Lung (tissue), 12 donors: ENCODE measurements around the gene PRKCD. TPM values are rescaled to one million over a fixed set of nuclear protein-coding genes. Genes with fewer than 3 reads are reported as not detected.

Experiments
- ATAC-seq: fragments of 200-7000 bp; cut with Tn5 transposase; one replicate; pipeline ENCODE4 v1.9.1; 2020; ENCODE audit warnings: moderate number of reproducible peaks; ENCODE audit not compliant: insufficient read depth, low FRiP score
- DNase-seq, 3 donors: peaks; one replicate each; pipeline ENCODE4 v3.0.0-alpha.2; 2013 to 2017
- H3K27ac ChIP-seq, 2 donors: one replicate each; pipeline ENCODE4 v1.5.1; 2013; ENCODE audit warnings: mild to moderate bottlenecking in 2 of 2, moderate library complexity in 2 of 2, control low read depth in 1 of 2, inconsistent platforms in 1 of 2, low read depth in 1 of 2, low read length in 1 of 2
- H3K27me3 ChIP-seq, 3 donors: one replicate each; pipeline ENCODE4 v1.5.1; 2013; ENCODE audit warnings: low read length in 2 of 3; ENCODE audit not compliant: control insufficient read depth in 3 of 3, insufficient read depth in 3 of 3
- H3K36me3 ChIP-seq, 4 donors: one replicate each; pipeline ENCODE4 v1.5.1; 2013; ENCODE audit warnings: low read length in 4 of 4, mild to moderate bottlenecking in 1 of 4, moderate library complexity in 1 of 4; ENCODE audit not compliant: control insufficient read depth in 4 of 4, insufficient read depth in 4 of 4
- H3K4me1 ChIP-seq, 5 donors: one replicate each; pipeline ENCODE4 v1.5.1; 2013; ENCODE audit warnings: low read length in 5 of 5, mild to moderate bottlenecking in 2 of 5, moderate library complexity in 1 of 5; ENCODE audit not compliant: control insufficient read depth in 5 of 5, insufficient read depth in 5 of 5
- H3K4me3 ChIP-seq: one replicate; pipeline ENCODE4 v1.5.1; 2013; ENCODE audit warnings: mild to moderate bottlenecking, control low read depth, moderate library complexity
- H3K9ac ChIP-seq, 2 donors: one replicate each; pipeline ENCODE4 v1.5.1; 2013; ENCODE audit warnings: low read length in 2 of 2, control low read depth in 1 of 2; ENCODE audit not compliant: insufficient read depth in 1 of 2
- H3K9me3 ChIP-seq, 4 donors: one replicate each; pipeline ENCODE4 v1.5.1; 2013; ENCODE audit warnings: low read length in 3 of 4, mild to moderate bottlenecking in 1 of 4, moderate library complexity in 1 of 4; ENCODE audit not compliant: control insufficient read depth in 4 of 4, insufficient read depth in 3 of 4
- CTCF ChIP-seq: IDR thresholded peaks from 2 replicates; pipeline ENCODE4 v1.5.1; 2012; ENCODE audit warnings: mild to moderate bottlenecking; ENCODE audit errors: control extremely low read depth, extremely low read depth
- WGBS, 2 donors: extraction: QIAGEN DNeasy Blood & Tissue Kit; methylation state at CpG; one replicate each; pipeline ENCODE4 v1.1.7; 2013; 5-methylcytosine and 5-hydroxymethylcytosine counted together
- polyA plus RNA-seq, 2 donors: library from polyadenylated mRNA; stranded (reverse); fragments of 200-250 nt; gene quantifications; one replicate each; pipeline ENCODE4 v1.2.1, GENCODE V29; 2013
- total RNA-seq, 2 donors: library from RNA; depleted of rRNA in 1 of 2; stranded (reverse); fragments of >200 nt in 1 of 2; gene quantifications; one replicate each; pipeline ENCODE4 v1.2.1, GENCODE V29; 2014 to 2021
- donor health status: control.
- donor health status: control.
- donor health status: Bipolar disorder and iron deficiency.
- donor health status: healthy.
- donor health status: DM: yes; HTN: yes; CAD: no.

PRKCD gene
- total and polyA plus RNA-seq, 4 donors = 34.9 to 85.2 (median 65.9) TPM

- Histone ChIP-seq H3K27me3 (no peaks in the 10 kb centered on the region), H3K9ac (no peak overlapping the region), H3K36me3 (peaks cover 0 to 44% (median 9%) of the 10 kb centered on the region in 4 donors), H3K4me3 (no peak overlapping the region), H3K9me3 (no peaks in the 10 kb centered on the region), H3K4me1 (peaks cover 0 to 12% (median 3%) of the 10 kb centered on the region in 5 donors), H3K27ac (no peak overlapping the region)
- WGBS, 2 donors = 78 to 82% methylated on average over 16 of the region's 16 CpGs
- ATAC-seq = no peak
- TF ChIP-seq CTCF = no peak
- no peak for DNase-seq
Measured at GRCh38 chr3:53191836-53192480, 30.9 kb downstream of the PRKCD start.

GRCh38 chr3:53192608-53193007, 31.6 kb downstream of the PRKCD start:
- peaks cover 0 to 39% (median 9%) of the 10 kb centered on the region in 4 donors for H3K36me3 ChIP-seq
- no peaks in the 10 kb centered on the region for H3K27me3 ChIP-seq
- no peak overlapping the region for H3K27ac ChIP-seq
- H3K9ac ChIP-seq = no peak overlapping the region
- H3K4me3 ChIP-seq = no peak overlapping the region
- ATAC-seq (no peak), DNase-seq (no peak)
- no peak for TF ChIP-seq CTCF
- no peaks in the 10 kb centered on the region for H3K9me3 ChIP-seq
- peaks cover 0 to 12% (median 3%) of the 10 kb centered on the region in 5 donors for H3K4me1 ChIP-seq
- WGBS, 2 donors = 55 to 62% methylated on average over 3 of the region's 3 CpGs

- 79 to 83% methylated on average over 9 to 11 of the region's 11 CpGs for WGBS, 2 donors
- ATAC-seq (no peak), DNase-seq (peak in 2 of 3 donors; percentile 40 to 63)
- no peaks in the 10 kb centered on the region for H3K27me3 ChIP-seq
- no peak overlapping the region for H3K9ac ChIP-seq
- TF ChIP-seq CTCF = no peak
- peaks cover 0 to 35% (median 7%) of the 10 kb centered on the region in 4 donors for H3K36me3 ChIP-seq
- H3K27ac ChIP-seq = no peak overlapping the region
- no peaks in the 10 kb centered on the region for H3K9me3 ChIP-seq
- peaks cover 0 to 12% (median 3%) of the 10 kb centered on the region in 5 donors for H3K4me1 ChIP-seq
- H3K4me3 ChIP-seq = no peak overlapping the region
Measured at GRCh38 chr3:53193466-53194209, 32.6 kb downstream of the PRKCD start.
